ENCODE data around the gene PTP4A1.

DNA sequence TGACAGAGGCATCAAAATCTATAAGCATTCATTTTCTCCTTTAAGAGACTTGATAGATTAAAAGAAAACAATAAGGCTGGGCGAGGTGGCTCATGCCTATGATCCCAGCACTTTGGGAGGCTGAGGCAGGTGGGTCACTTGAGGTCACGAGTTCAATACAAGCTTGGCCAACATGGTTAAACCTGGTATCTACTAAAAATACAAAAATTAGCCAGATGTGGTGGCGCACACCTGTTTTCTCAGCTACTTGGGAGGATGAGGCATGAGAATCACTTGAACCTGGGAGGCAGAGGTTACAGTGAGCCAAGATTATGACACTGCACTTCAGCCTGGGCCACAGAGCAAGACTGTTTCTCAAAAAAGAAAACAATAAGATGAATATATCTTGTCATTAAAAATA is 39.3 kb upstream of the PTP4A1 start:
- TF ChIP-seq EZH2 (IDR thresholded peaks at IDR 0.05; ENCODE audit: insufficient read depth, poor library complexity, severe bottlenecking) (no peak), EZH2phosphoT487 (IDR thresholded peaks at IDR 0.05; ENCODE audit: insufficient read depth, low read depth) (no peak)

Measured in GM23248 (cell line).